GM12878 (cell line): ENCODE data around the gene CCDC120. TPM values are rescaled to one million over a fixed set of nuclear protein-coding genes. Genes with fewer than 3 reads are reported as not detected.

ENCODE experiments used
- polyA plus RNA-seq, 11 experiments: library from polyadenylated mRNA; depleted of rRNA in 4 of 11; unstranded in 6 of 11; stranded (reverse) in 5 of 11; fragments of >200 nt; fragmentation: Nextera tagmentation in 4 of 11; fragmentation: Illumina TruSeq in 1 of 11; extraction: Ambion mirVana in 4 of 11; extraction: Trizol in 1 of 11; gene quantifications; 1 replicate in 1 of 11; 2 replicates in 10 of 11; pipeline versions ENCODE4 v1.2.1 to v1.2.3, GENCODE V29; 2011 to 2016; ENCODE audit warnings: inconsistent platforms in 2 of 11, missing spikeins in 2 of 11, low read depth in 1 of 11
- small RNA-seq: library from RNA; depleted of rRNA; stranded (forward); fragments of <200 nt; gene quantifications from one replicate; pipeline ENCODE3, GENCODE V24; 2014
- total RNA-seq, 4 experiments: library from RNA; depleted of rRNA in 3 of 4; stranded (reverse); fragments of >200 nt in 3 of 4; fragmentation: Illumina TruSeq in 1 of 4; extraction: Trizol in 1 of 4; gene quantifications; 2 replicates each; pipeline versions ENCODE4 v1.2.1 to v1.2.3, GENCODE V29; 2013 to 2021

CCDC120 gene
- total and polyA plus RNA-seq, 10 of the 15 experiments (the other 5 are each of a cell fraction or from before 2014, with no cell fraction given) = 0.11 to 4.1 (median 0.76) TPM

Small RNA genes lying within 50 kb of the gene (small RNA-seq; reads per million reads assigned to genes)
- not detected for gene RNU4-52P

Other genes starting within 250 kb of the CCDC120 start
Only the 7 nearest of the 22 such genes appear.
- 22.2 and 23.7 TPM in 2 replicates for gene OTUD5, start 101.4 kb upstream of the CCDC120 start, total RNA-seq (2014; rRNA removed)
- gene OTUD5, start 101.4 kb upstream of the CCDC120 start, total RNA-seq (2014; rRNA removed; fragmentation: Illumina TruSeq; extraction: Trizol) = 19.8 and 20.3 TPM in 2 replicates
- 39.1 and 39.9 TPM in 2 replicates for gene OTUD5, start 101.4 kb upstream of the CCDC120 start, total RNA-seq (2021)
- gene OTUD5, start 101.4 kb upstream of the CCDC120 start, polyA plus RNA-seq (2011; rRNA removed) = 38.7 and 50.3 TPM in 2 replicates
- 29.5 and 36.4 TPM in 2 replicates for gene OTUD5, start 101.4 kb upstream of the CCDC120 start, polyA plus RNA-seq (2014; fragmentation: Illumina TruSeq; extraction: Trizol)
- 1 to 10 TPM; 2.0 to 4.6 TPM for gene OTUD5, start 101.4 kb upstream of the CCDC120 start, polyA plus RNA-seq (2014; fragmentation: Nextera tagmentation; extraction: Ambion mirVana)
- 39.7 and 44.0 TPM in 2 replicates for gene OTUD5, start 101.4 kb upstream of the CCDC120 start, polyA plus RNA-seq (2014; rRNA removed)
- 10 to 100 TPM; 11.2 to 21.6 TPM for gene OTUD5, start 101.4 kb upstream of the CCDC120 start, polyA plus RNA-seq (2016; fragmentation: Nextera tagmentation; extraction: Ambion mirVana)
- 0.16 and 0.34 TPM in 2 replicates for gene KCND1, start 87.2 kb upstream of the CCDC120 start, total RNA-seq (2014; rRNA removed)
- 0.09 and 0.18 TPM in 2 replicates for gene KCND1, start 87.2 kb upstream of the CCDC120 start, total RNA-seq (2014; rRNA removed; fragmentation: Illumina TruSeq; extraction: Trizol)
- gene KCND1, start 87.2 kb upstream of the CCDC120 start, total RNA-seq (2021) = 0.61 and 0.97 TPM in 2 replicates
- gene KCND1, start 87.2 kb upstream of the CCDC120 start, polyA plus RNA-seq (2011; rRNA removed) = 0.58 and 0.73 TPM in 2 replicates
- 0.51 and 0.65 TPM in 2 replicates for gene KCND1, start 87.2 kb upstream of the CCDC120 start, polyA plus RNA-seq (2014; fragmentation: Illumina TruSeq; extraction: Trizol)
- gene KCND1, start 87.2 kb upstream of the CCDC120 start, polyA plus RNA-seq (2014; fragmentation: Nextera tagmentation; extraction: Ambion mirVana) = under 1 TPM; 0.02 to 0.11 TPM
- 1.0 and 1.2 TPM in 2 replicates for gene KCND1, start 87.2 kb upstream of the CCDC120 start, polyA plus RNA-seq (2014; rRNA removed)
- gene KCND1, start 87.2 kb upstream of the CCDC120 start, polyA plus RNA-seq (2016; fragmentation: Nextera tagmentation; extraction: Ambion mirVana) = under 1 TPM; 0.32 to 0.44 TPM
- gene GRIPAP1, start 56.7 kb upstream of the CCDC120 start, total RNA-seq (2014; rRNA removed) = 17.2 and 17.5 TPM in 2 replicates
- 21.5 and 21.6 TPM in 2 replicates for gene GRIPAP1, start 56.7 kb upstream of the CCDC120 start, total RNA-seq (2014; rRNA removed; fragmentation: Illumina TruSeq; extraction: Trizol)
- gene GRIPAP1, start 56.7 kb upstream of the CCDC120 start, total RNA-seq (2021) = 37.7 and 44.7 TPM in 2 replicates
- gene GRIPAP1, start 56.7 kb upstream of the CCDC120 start, polyA plus RNA-seq (2011; rRNA removed) = 37.6 and 40.7 TPM in 2 replicates
- gene GRIPAP1, start 56.7 kb upstream of the CCDC120 start, polyA plus RNA-seq (2014; fragmentation: Illumina TruSeq; extraction: Trizol) = 25.7 and 29.6 TPM in 2 replicates
- 1 to 10 TPM; 4.2 to 4.9 TPM for gene GRIPAP1, start 56.7 kb upstream of the CCDC120 start, polyA plus RNA-seq (2014; fragmentation: Nextera tagmentation; extraction: Ambion mirVana)
- gene GRIPAP1, start 56.7 kb upstream of the CCDC120 start, polyA plus RNA-seq (2014; rRNA removed) = 35.2 TPM in 2 replicates
- 10 to 100 TPM; 24.9 to 26.7 TPM for gene GRIPAP1, start 56.7 kb upstream of the CCDC120 start, polyA plus RNA-seq (2016; fragmentation: Nextera tagmentation; extraction: Ambion mirVana)
- gene TFE3, start 15.6 kb upstream of the CCDC120 start, total RNA-seq (2014; rRNA removed) = 16.8 and 17.9 TPM in 2 replicates
- 9.2 and 10.3 TPM in 2 replicates for gene TFE3, start 15.6 kb upstream of the CCDC120 start, total RNA-seq (2014; rRNA removed; fragmentation: Illumina TruSeq; extraction: Trizol)
- gene TFE3, start 15.6 kb upstream of the CCDC120 start, total RNA-seq (2021) = 16.7 and 18.0 TPM in 2 replicates
- 5.3 and 8.2 TPM in 2 replicates for gene TFE3, start 15.6 kb upstream of the CCDC120 start, polyA plus RNA-seq (2011; rRNA removed)
- 11.4 and 16.1 TPM in 2 replicates for gene TFE3, start 15.6 kb upstream of the CCDC120 start, polyA plus RNA-seq (2014; fragmentation: Illumina TruSeq; extraction: Trizol)
- 1 to 10 TPM; 3.5 TPM for gene TFE3, start 15.6 kb upstream of the CCDC120 start, polyA plus RNA-seq (2014; fragmentation: Nextera tagmentation; extraction: Ambion mirVana)
- gene TFE3, start 15.6 kb upstream of the CCDC120 start, polyA plus RNA-seq (2014; rRNA removed) = 19.5 and 20.4 TPM in 2 replicates
- 10 to 100 TPM; 10.6 to 12.5 TPM for gene TFE3, start 15.6 kb upstream of the CCDC120 start, polyA plus RNA-seq (2016; fragmentation: Nextera tagmentation; extraction: Ambion mirVana)
- 4.7 and 5.7 TPM in 2 replicates for gene PRAF2, start 15.0 kb downstream of the CCDC120 start, total RNA-seq (2014; rRNA removed)
- gene PRAF2, start 15.0 kb downstream of the CCDC120 start, total RNA-seq (2014; rRNA removed; fragmentation: Illumina TruSeq; extraction: Trizol) = 2.0 and 2.6 TPM in 2 replicates
- gene PRAF2, start 15.0 kb downstream of the CCDC120 start, total RNA-seq (2021) = 11.1 and 11.6 TPM in 2 replicates
- gene PRAF2, start 15.0 kb downstream of the CCDC120 start, polyA plus RNA-seq (2011; rRNA removed) = 0.49 and 0.80 TPM in 2 replicates
- 11.8 and 16.2 TPM in 2 replicates for gene PRAF2, start 15.0 kb downstream of the CCDC120 start, polyA plus RNA-seq (2014; fragmentation: Illumina TruSeq; extraction: Trizol)
- gene PRAF2, start 15.0 kb downstream of the CCDC120 start, polyA plus RNA-seq (2014; fragmentation: Nextera tagmentation; extraction: Ambion mirVana) = 1 to 10 TPM; 2.8 to 4.6 TPM
- 7.7 and 9.4 TPM in 2 replicates for gene PRAF2, start 15.0 kb downstream of the CCDC120 start, polyA plus RNA-seq (2014; rRNA removed)
- 10 to 100 TPM; 13.6 to 16.7 TPM for gene PRAF2, start 15.0 kb downstream of the CCDC120 start, polyA plus RNA-seq (2016; fragmentation: Nextera tagmentation; extraction: Ambion mirVana)
- gene WDR45, start 20.9 kb downstream of the CCDC120 start, total RNA-seq (2014; rRNA removed) = 14.9 and 20.4 TPM in 2 replicates
- gene WDR45, start 20.9 kb downstream of the CCDC120 start, total RNA-seq (2014; rRNA removed; fragmentation: Illumina TruSeq; extraction: Trizol) = 12.5 and 12.7 TPM in 2 replicates
- gene WDR45, start 20.9 kb downstream of the CCDC120 start, total RNA-seq (2021) = 19.7 and 20.8 TPM in 2 replicates
- 18.2 and 29.8 TPM in 2 replicates for gene WDR45, start 20.9 kb downstream of the CCDC120 start, polyA plus RNA-seq (2011; rRNA removed)
- gene WDR45, start 20.9 kb downstream of the CCDC120 start, polyA plus RNA-seq (2014; fragmentation: Illumina TruSeq; extraction: Trizol) = 18.6 and 19.7 TPM in 2 replicates
- 10 to 100 TPM in 1 of 2 experiments, 1 to 10 TPM in 1; 5.9 to 10.3 TPM for gene WDR45, start 20.9 kb downstream of the CCDC120 start, polyA plus RNA-seq (2014; fragmentation: Nextera tagmentation; extraction: Ambion mirVana)
- gene WDR45, start 20.9 kb downstream of the CCDC120 start, polyA plus RNA-seq (2014; rRNA removed) = 29.7 and 30.9 TPM in 2 replicates
- gene WDR45, start 20.9 kb downstream of the CCDC120 start, polyA plus RNA-seq (2016; fragmentation: Nextera tagmentation; extraction: Ambion mirVana) = 10 to 100 TPM; 22.1 to 25.4 TPM
- gene GPKOW, start 64.7 kb downstream of the CCDC120 start, total RNA-seq (2014; rRNA removed) = 23.6 and 26.6 TPM in 2 replicates
- gene GPKOW, start 64.7 kb downstream of the CCDC120 start, total RNA-seq (2014; rRNA removed; fragmentation: Illumina TruSeq; extraction: Trizol) = 15.7 and 16.5 TPM in 2 replicates
- 18.9 and 21.8 TPM in 2 replicates for gene GPKOW, start 64.7 kb downstream of the CCDC120 start, total RNA-seq (2021)
- 20.1 and 25.5 TPM in 2 replicates for gene GPKOW, start 64.7 kb downstream of the CCDC120 start, polyA plus RNA-seq (2011; rRNA removed)
- 13.9 and 20.6 TPM in 2 replicates for gene GPKOW, start 64.7 kb downstream of the CCDC120 start, polyA plus RNA-seq (2014; fragmentation: Illumina TruSeq; extraction: Trizol)
- 1 to 10 TPM; 3.3 to 5.1 TPM for gene GPKOW, start 64.7 kb downstream of the CCDC120 start, polyA plus RNA-seq (2014; fragmentation: Nextera tagmentation; extraction: Ambion mirVana)
- 23.0 and 25.0 TPM in 2 replicates for gene GPKOW, start 64.7 kb downstream of the CCDC120 start, polyA plus RNA-seq (2014; rRNA removed)
- gene GPKOW, start 64.7 kb downstream of the CCDC120 start, polyA plus RNA-seq (2016; fragmentation: Nextera tagmentation; extraction: Ambion mirVana) = 10 to 100 TPM; 21.1 to 24.6 TPM